ENCODE results near the gene ARHGAP12.

Gene ARHGAP12

GRCh38 chr10:31761156-31761555 is 167.5 kb downstream of the ARHGAP12 start:
- DNase-seq: no peak

GRCh38 chr10:31760674-31761081 is 168.0 kb downstream of the ARHGAP12 start:
- DNase-seq: no peak

- peak; percentile 93 to 94 for DNase-seq
Observed at GRCh38 chr10:31759799-31760626, 168.6 kb downstream of the ARHGAP12 start.

- DNase-seq: peak; percentile 66 to 77
Observed at GRCh38 chr10:31759124-31759798, 169.4 kb downstream of the ARHGAP12 start.

GRCh38 chr10:31758495-31758894 is 170.1 kb downstream of the ARHGAP12 start:
- DNase-seq: no peak

GRCh38 chr10:31757831-31758230 is 170.8 kb downstream of the ARHGAP12 start:
- DNase-seq: no peak

- DNase-seq: no peak
Observed at GRCh38 chr10:31757386-31757791, 171.2 kb downstream of the ARHGAP12 start.

- no peak for DNase-seq
Observed at GRCh38 chr10:31756729-31757110, 171.9 kb downstream of the ARHGAP12 start.

GRCh38 chr10:31756101-31756728 is 172.4 kb downstream of the ARHGAP12 start:
- DNase-seq: no peak

Measured in activated CD4-positive, alpha-beta T cell treated with anti-CD3 and anti-CD28 coated beads, Interleukin-2, amount 50 U/mL, for 4 hours (primary cell).